Parathyroid adenoma (tissue), 2 donors: ENCODE results near the gene MATCAP1.
A peak's percentile ranks its signal among the peaks of the same experiment; 100 is the strongest.

ENCODE experiments used
- H2AFZ ChIP-seq: fragments of 300-600 bp; sonication (generic); one replicate; pipeline ENCODE4 v1.7.0; 2017; ENCODE audit warnings: antibody characterized with exemption, mild to moderate bottlenecking
- H3K27ac ChIP-seq: fragments of 300-600 bp; sonication (generic); one replicate; pipeline ENCODE4 v1.7.0; 2017
- H3K27me3 ChIP-seq: fragments of 300-600 bp; sonication (generic); one replicate; pipeline ENCODE4 v1.7.0; 2017; ENCODE audit warnings: low read length; ENCODE audit not compliant: control insufficient read depth, insufficient read depth
- H3K36me3 ChIP-seq: fragments of 300-600 bp; sonication (generic); one replicate; pipeline ENCODE4 v1.7.0; 2017; ENCODE audit warnings: low read length; ENCODE audit not compliant: control insufficient read depth, insufficient read depth
- H3K4me1 ChIP-seq: fragments of 300-600 bp; sonication (generic); one replicate; pipeline ENCODE4 v1.7.0; 2017; ENCODE audit warnings: control low read depth
- H3K4me2 ChIP-seq: fragments of 300-600 bp; sonication (generic); one replicate; pipeline ENCODE4 v1.7.0; 2017; ENCODE audit warnings: low read length
- H3K4me3 ChIP-seq: fragments of 300-600 bp; sonication (generic); one replicate; pipeline ENCODE4 v1.7.0; 2017; ENCODE audit warnings: low read depth, low read length
- H3K79me2 ChIP-seq: fragments of 300-600 bp; sonication (generic); one replicate; pipeline ENCODE4 v1.7.0; 2017; ENCODE audit warnings: control low read depth
- H3K9ac ChIP-seq: fragments of 300-600 bp; sonication (generic); one replicate; pipeline ENCODE4 v1.7.0; 2017; ENCODE audit warnings: mild to moderate bottlenecking
- H3K9me3 ChIP-seq: fragments of 300-600 bp; sonication (generic); one replicate; pipeline ENCODE4 v1.7.0; 2017; ENCODE audit warnings: low read length; ENCODE audit not compliant: control insufficient read depth
- CTCF ChIP-seq: fragments of 300-600 bp; sonication (generic); IDR thresholded peaks from one replicate; pipeline ENCODE4 v1.7.0; 2017; ENCODE audit warnings: antibody characterized with exemption, mild to moderate bottlenecking
- donor health status: primary hyperparathyroidism.

The MATCAP1 gene

GRCh38 chr16:67228034-67228785 lies 44.4 kb upstream of the MATCAP1 start:
- H3K36me3 ChIP-seq: no peaks in the 10 kb centered on the region
- peak overlapping the region; percentile 93 for H3K4me3 ChIP-seq
- peak overlapping the region; percentile 75 for H3K4me2 ChIP-seq
- no peak overlapping the region for H3K9ac ChIP-seq
- H2AFZ ChIP-seq: no peak overlapping the region
- TF ChIP-seq CTCF: no peak
- no peaks in the 10 kb centered on the region for H3K27me3 ChIP-seq
- H3K79me2 ChIP-seq: peaks cover 8% of the 10 kb centered on the region
- H3K4me1 ChIP-seq: peaks cover 16% of the 10 kb centered on the region
- H3K9me3 ChIP-seq: no peaks in the 10 kb centered on the region
- H3K27ac ChIP-seq: no peak overlapping the region

GRCh38 chr16:67227567-67227921 lies 43.8 kb upstream of the MATCAP1 start:
- H3K79me2 ChIP-seq: peaks cover 8% of the 10 kb centered on the region
- H3K9ac ChIP-seq: peak overlapping the region; percentile 28
- H3K4me2 ChIP-seq: peak overlapping the region; percentile 75
- no peaks in the 10 kb centered on the region for H3K27me3 ChIP-seq
- no peaks in the 10 kb centered on the region for H3K36me3 ChIP-seq
- peak overlapping the region; percentile 46 for H3K27ac ChIP-seq
- TF ChIP-seq CTCF: no peak
- peaks cover 21% of the 10 kb centered on the region for H3K4me1 ChIP-seq
- H2AFZ ChIP-seq: peak overlapping the region; percentile 54
- H3K9me3 ChIP-seq: no peaks in the 10 kb centered on the region
- peak overlapping the region; percentile 93 for H3K4me3 ChIP-seq

- no peak for TF ChIP-seq CTCF
- Histone ChIP-seq H3K9me3 (no peaks in the 10 kb centered on the region), H3K79me2 (peaks cover 8% of the 10 kb centered on the region), H3K4me1 (peaks cover 21% of the 10 kb centered on the region), H2AFZ (peak within 1 kb of the TSS; percentile 54), H3K9ac (peak within 1 kb of the TSS; percentile 28), H3K4me3 (peak within 1 kb of the TSS; percentile 93), H3K4me2 (peak within 1 kb of the TSS; percentile 88), H3K36me3 (no peaks in the 10 kb centered on the region), H3K27ac (peak within 1 kb of the TSS; percentile 46), H3K27me3 (no peaks in the 10 kb centered on the region)
These were observed 43.2 kb upstream of the MATCAP1 start, which contains the start of gene TMEM208 for GRCh38 chr16:67226804-67227566. TSS of gene TMEM208 (plus strand) at chr16:67227130. CDS start at chr16:67227219, 89 bp downstream.

- peak overlapping the region; percentile 88 for H3K4me2 ChIP-seq
- H3K79me2 ChIP-seq: peaks cover 8% of the 10 kb centered on the region
- H3K9me3 ChIP-seq: no peaks in the 10 kb centered on the region
- H3K27ac ChIP-seq: peak overlapping the region; percentile 46
- H3K4me3 ChIP-seq: peak overlapping the region; percentile 93
- H2AFZ ChIP-seq: peak overlapping the region; percentile 54
- no peak for TF ChIP-seq CTCF
- no peak overlapping the region for H3K9ac ChIP-seq
- H3K4me1 ChIP-seq: peaks cover 21% of the 10 kb centered on the region
- no peaks in the 10 kb centered on the region for H3K27me3 ChIP-seq
- no peaks in the 10 kb centered on the region for H3K36me3 ChIP-seq
These were observed 42.6 kb upstream of the MATCAP1 start for GRCh38 chr16:67226295-67226803.
